Measurements from ENCODE around the gene LAMP1.
"Not testable (repeated sequence)": the region's sequence is repeated elsewhere in the genome, so short reads cannot be mapped to it uniquely, and the experiment has no call there.

Gene LAMP1

DNA sequence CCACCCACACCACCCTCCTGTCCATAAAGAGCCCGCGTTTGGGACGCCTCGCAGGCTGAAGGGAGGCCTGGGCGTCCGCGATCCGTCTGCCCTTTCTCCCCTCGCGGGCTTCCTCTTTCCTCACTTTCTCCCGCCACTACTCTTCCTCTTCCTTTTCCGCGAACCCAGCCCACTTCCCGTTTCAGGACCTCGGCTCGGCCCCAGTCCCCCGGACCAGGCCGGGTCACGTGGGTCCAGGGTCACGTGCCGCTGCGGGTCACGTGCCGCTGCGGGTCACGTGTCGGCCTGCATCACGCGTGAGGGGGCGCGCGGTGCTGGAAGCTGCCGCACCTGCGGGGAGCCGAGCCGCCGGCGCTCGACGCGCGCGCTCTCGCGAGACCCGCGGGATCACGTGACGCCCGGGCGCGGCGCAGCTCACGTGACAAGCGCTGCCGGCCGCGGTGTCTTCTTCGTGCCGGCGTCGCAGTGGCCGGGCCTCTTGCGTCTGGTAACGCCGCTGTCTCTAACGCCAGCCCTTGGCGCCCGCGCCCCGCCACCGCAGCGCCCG is at the start of gene LAMP1:
Gene LAMP1, plus strand, starts transcription at position 417 of the 547 bp plus-strand sequence. CDS start 196 bp downstream, outside the sequence.
- no peaks in the 10 kb centered on the region for H3K27me3 ChIP-seq (ENCODE audit: insufficient read depth, low read length)
- peaks cover 50% of the 10 kb centered on the region for H3K79me2 ChIP-seq (ENCODE audit: control insufficient read depth, insufficient read depth, low read length, unreplicated experiment)
- peak within 1 kb of the TSS; percentile 64 for H2AFZ ChIP-seq (ENCODE audit: low read length, unreplicated experiment)
- peak within 1 kb of the TSS; percentile 75 for H3K27ac ChIP-seq (ENCODE audit: low read depth, low read length)
- H3K4me1 ChIP-seq (ENCODE audit: control insufficient read depth, insufficient read depth, low read length, unreplicated experiment) = no peaks in the 10 kb centered on the region
- H3K4me3 ChIP-seq (ENCODE audit: low read depth, low read length) = peak within 1 kb of the TSS; percentile 90
- H3K36me3 ChIP-seq (ENCODE audit: insufficient read depth, low read length) = no peaks in the 10 kb centered on the region

- Histone ChIP-seq H3K4me3 (ENCODE audit: low read depth, low read length) (no peak overlapping the region), H3K27me3 (ENCODE audit: insufficient read depth, low read length) (no peaks in the 10 kb centered on the region), H2AFZ (ENCODE audit: low read length, unreplicated experiment) (no peak overlapping the region), H3K27ac (ENCODE audit: low read depth, low read length) (no peak overlapping the region), H3K4me1 (ENCODE audit: control insufficient read depth, insufficient read depth, low read length, unreplicated experiment) (no peaks in the 10 kb centered on the region), H3K36me3 (ENCODE audit: insufficient read depth, low read length) (peaks cover 31% of the 10 kb centered on the region), H3K79me2 (ENCODE audit: control insufficient read depth, insufficient read depth, low read length, unreplicated experiment) (no peaks in the 10 kb centered on the region)
These were observed 44.4 kb upstream of the LAMP1 start for GRCh38 chr13:113252516-113253095.

GRCh38 chr13:113257908-113258307 is 39.1 kb upstream of the LAMP1 start:
- H3K4me1 ChIP-seq (ENCODE audit: control insufficient read depth, insufficient read depth, low read length, unreplicated experiment); H3K27me3 ChIP-seq (ENCODE audit: insufficient read depth, low read length); H3K79me2 ChIP-seq (ENCODE audit: control insufficient read depth, insufficient read depth, low read length, unreplicated experiment); H3K27ac ChIP-seq (ENCODE audit: low read depth, low read length); H3K4me3 ChIP-seq (ENCODE audit: low read depth, low read length); H2AFZ ChIP-seq (ENCODE audit: low read length, unreplicated experiment): not testable (repeated sequence)
- peaks cover 44% of the 10 kb centered on the region for H3K36me3 ChIP-seq (ENCODE audit: insufficient read depth, low read length)

- H2AFZ ChIP-seq (ENCODE audit: low read length, unreplicated experiment) = no peak overlapping the region
- H3K36me3 ChIP-seq (ENCODE audit: insufficient read depth, low read length) = peaks cover 44% of the 10 kb centered on the region
- H3K4me3 ChIP-seq (ENCODE audit: low read depth, low read length) = no peak overlapping the region
- H3K4me1 ChIP-seq (ENCODE audit: control insufficient read depth, insufficient read depth, low read length, unreplicated experiment) = no peaks in the 10 kb centered on the region
- no peaks in the 10 kb centered on the region for H3K79me2 ChIP-seq (ENCODE audit: control insufficient read depth, insufficient read depth, low read length, unreplicated experiment)
- H3K27me3 ChIP-seq (ENCODE audit: insufficient read depth, low read length) = no peaks in the 10 kb centered on the region
- H3K27ac ChIP-seq (ENCODE audit: low read depth, low read length) = no peak overlapping the region
These were observed 38.6 kb upstream of the LAMP1 start for GRCh38 chr13:113258321-113259054.

DNA sequence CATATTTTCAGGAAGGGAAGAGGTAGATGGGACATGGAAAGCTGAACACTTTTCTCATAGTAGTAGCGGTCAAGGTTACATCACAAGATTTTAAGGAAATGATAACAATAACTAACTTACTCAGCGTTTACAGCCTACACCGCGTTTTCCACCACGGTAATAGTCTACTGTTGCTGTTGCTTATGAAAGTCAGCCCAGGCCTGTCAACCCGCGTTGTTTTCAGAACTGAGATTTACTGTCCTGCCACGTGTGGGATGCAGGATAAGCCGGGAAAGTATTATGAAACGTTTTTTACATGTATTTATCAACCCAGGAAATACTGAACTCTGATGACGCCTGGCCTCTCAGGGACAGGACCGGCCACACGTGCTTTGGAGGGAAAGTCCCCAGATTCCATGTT is 36.0 kb upstream of the LAMP1 start:
- H3K4me1 ChIP-seq (ENCODE audit: control insufficient read depth, insufficient read depth, low read length, unreplicated experiment) = no peaks in the 10 kb centered on the region
- no peaks in the 10 kb centered on the region for H3K79me2 ChIP-seq (ENCODE audit: control insufficient read depth, insufficient read depth, low read length, unreplicated experiment)
- H3K4me3 ChIP-seq (ENCODE audit: low read depth, low read length) = no peak overlapping the region
- H3K36me3 ChIP-seq (ENCODE audit: insufficient read depth, low read length) = peaks cover 42% of the 10 kb centered on the region
- H2AFZ ChIP-seq (ENCODE audit: low read length, unreplicated experiment) = no peak overlapping the region
- H3K27me3 ChIP-seq (ENCODE audit: insufficient read depth, low read length) = no peaks in the 10 kb centered on the region
- H3K27ac ChIP-seq (ENCODE audit: low read depth, low read length) = no peak overlapping the region

- H3K27me3 ChIP-seq (ENCODE audit: insufficient read depth, low read length); H2AFZ ChIP-seq (ENCODE audit: low read length, unreplicated experiment); H3K79me2 ChIP-seq (ENCODE audit: control insufficient read depth, insufficient read depth, low read length, unreplicated experiment); H3K27ac ChIP-seq (ENCODE audit: low read depth, low read length); H3K4me3 ChIP-seq (ENCODE audit: low read depth, low read length); H3K4me1 ChIP-seq (ENCODE audit: control insufficient read depth, insufficient read depth, low read length, unreplicated experiment): not testable (repeated sequence)
- peaks cover 29% of the 10 kb centered on the region for H3K36me3 ChIP-seq (ENCODE audit: insufficient read depth, low read length)
These were observed 34.0 kb upstream of the LAMP1 start for GRCh38 chr13:113263016-113263415.

DNA sequence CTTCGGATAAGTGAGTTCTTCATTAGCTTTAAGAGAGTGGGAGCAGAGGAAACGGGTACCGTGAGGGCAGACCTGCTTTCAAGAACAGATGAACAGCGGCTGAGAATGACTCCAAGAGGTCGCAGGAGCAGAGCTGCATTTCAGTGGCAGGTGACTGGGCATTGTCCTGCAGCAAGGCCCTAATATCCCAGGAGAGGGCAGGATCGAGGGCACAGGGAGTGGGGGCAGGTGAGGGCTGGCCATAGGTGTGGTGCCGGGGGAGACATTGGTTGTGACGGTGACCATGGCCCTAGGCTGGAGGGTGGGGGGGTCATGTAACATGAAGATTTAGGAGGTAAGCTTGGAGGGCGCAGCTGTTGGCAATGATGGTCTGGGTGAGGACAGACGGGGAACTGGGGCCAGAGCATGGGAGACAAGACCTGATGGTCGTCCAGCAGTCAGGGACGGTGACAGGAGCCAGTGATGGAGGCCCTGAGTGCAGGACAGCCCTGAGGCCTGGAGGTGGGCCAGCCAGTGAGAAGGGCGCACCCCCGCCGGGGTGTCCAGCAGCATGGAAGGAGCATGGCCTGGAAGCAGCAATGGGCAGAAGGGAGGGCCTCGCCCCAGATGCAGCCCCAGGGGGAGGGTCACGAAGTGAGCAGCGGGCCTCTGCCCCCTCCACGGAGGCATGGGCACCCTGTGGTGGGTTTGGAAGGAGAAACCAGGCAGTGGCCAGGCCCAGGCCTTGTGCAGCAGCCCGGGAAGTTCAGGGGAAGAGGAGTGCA is 29.2 kb upstream of the LAMP1 start:
- Histone ChIP-seq H3K27me3 (ENCODE audit: insufficient read depth, low read length) (no peaks in the 10 kb centered on the region), H3K4me1 (ENCODE audit: control insufficient read depth, insufficient read depth, low read length, unreplicated experiment) (no peaks in the 10 kb centered on the region), H3K4me3 (ENCODE audit: low read depth, low read length) (no peak overlapping the region), H3K36me3 (ENCODE audit: insufficient read depth, low read length) (peaks cover 3% of the 10 kb centered on the region; the same call in 1 of the 2 replicates), H3K27ac (ENCODE audit: low read depth, low read length) (no peak overlapping the region), H3K79me2 (ENCODE audit: control insufficient read depth, insufficient read depth, low read length, unreplicated experiment) (no peaks in the 10 kb centered on the region), H2AFZ (ENCODE audit: low read length, unreplicated experiment) (no peak overlapping the region)

GRCh38 chr13:113272031-113272430 is 25.0 kb upstream of the LAMP1 start:
- Histone ChIP-seq H3K4me3 (ENCODE audit: low read depth, low read length) (no peak overlapping the region), H3K4me1 (ENCODE audit: control insufficient read depth, insufficient read depth, low read length, unreplicated experiment) (peaks cover 19% of the 10 kb centered on the region), H3K79me2 (ENCODE audit: control insufficient read depth, insufficient read depth, low read length, unreplicated experiment) (no peaks in the 10 kb centered on the region), H3K36me3 (ENCODE audit: insufficient read depth, low read length) (0 out of 2 replicates have a peak, but pooled peaks cover 3% of the 10 kb centered on the region), H2AFZ (ENCODE audit: low read length, unreplicated experiment) (no peak overlapping the region), H3K27me3 (ENCODE audit: insufficient read depth, low read length) (no peaks in the 10 kb centered on the region), H3K27ac (ENCODE audit: low read depth, low read length) (no peak overlapping the region)

DNA sequence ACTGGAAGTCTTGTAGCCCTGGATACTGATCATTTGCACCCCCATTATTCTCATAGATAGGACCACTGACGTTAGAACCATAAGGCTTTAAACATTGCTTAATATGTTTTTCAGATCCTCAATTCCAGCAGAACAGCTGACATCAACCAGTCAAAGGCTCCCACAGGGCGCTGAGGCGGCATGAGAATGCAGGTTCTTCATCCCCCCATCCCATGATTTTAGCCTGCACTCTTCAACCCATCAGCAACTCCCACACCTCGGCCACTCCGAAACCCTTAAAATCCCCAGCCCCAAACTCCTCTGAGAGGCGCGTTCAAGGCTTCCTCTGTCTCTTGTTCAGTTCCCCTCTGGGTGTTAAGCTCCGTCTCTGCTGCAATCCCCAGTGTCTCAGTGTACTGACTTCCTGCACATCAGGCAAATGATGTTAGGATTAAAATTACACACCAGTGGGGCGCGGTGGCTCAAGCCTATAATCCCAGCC is 24.3 kb upstream of the LAMP1 start:
- no peaks in the 10 kb centered on the region for H3K79me2 ChIP-seq (ENCODE audit: control insufficient read depth, insufficient read depth, low read length, unreplicated experiment)
- H2AFZ ChIP-seq (ENCODE audit: low read length, unreplicated experiment) = no peak overlapping the region

DNA sequence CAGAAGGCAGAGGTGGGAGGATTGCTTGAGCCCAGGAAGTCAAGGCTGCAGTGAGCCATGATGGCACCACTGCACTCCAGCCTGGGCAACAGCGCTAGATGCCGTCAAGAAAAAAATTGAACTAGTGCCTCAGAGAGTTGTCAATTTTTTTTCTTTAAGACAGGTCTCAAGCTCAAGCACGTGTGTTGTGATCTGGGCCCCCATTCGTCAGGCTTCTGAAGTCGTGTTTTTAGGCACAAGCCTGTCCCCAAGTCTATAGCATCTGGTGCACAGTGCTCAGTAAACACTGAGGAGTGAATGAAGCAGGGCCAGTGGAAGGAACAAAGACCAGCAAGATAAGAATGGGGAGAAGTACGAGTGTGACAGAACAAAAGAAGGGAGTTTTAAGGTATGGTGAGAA is 23.7 kb upstream of the LAMP1 start:
- Histone ChIP-seq H2AFZ (ENCODE audit: low read length, unreplicated experiment) (no peak overlapping the region), H3K27ac (ENCODE audit: low read depth, low read length) (no peak overlapping the region), H3K4me3 (ENCODE audit: low read depth, low read length) (no peak overlapping the region), H3K4me1 (ENCODE audit: control insufficient read depth, insufficient read depth, low read length, unreplicated experiment) (peaks cover 19% of the 10 kb centered on the region), H3K27me3 (ENCODE audit: insufficient read depth, low read length) (no peaks in the 10 kb centered on the region), H3K79me2 (ENCODE audit: control insufficient read depth, insufficient read depth, low read length, unreplicated experiment) (no peaks in the 10 kb centered on the region), H3K36me3 (ENCODE audit: insufficient read depth, low read length) (0 out of 2 replicates have a peak, but pooled peaks cover 3% of the 10 kb centered on the region)

More for the DNA sequence above, 24.3 kb upstream of the LAMP1 start:
- Histone ChIP-seq H3K27me3 (ENCODE audit: insufficient read depth, low read length) (no peaks in the 10 kb centered on the region), H3K36me3 (ENCODE audit: insufficient read depth, low read length) (0 out of 2 replicates have a peak, but pooled peaks cover 3% of the 10 kb centered on the region), H3K27ac (ENCODE audit: low read depth, low read length) (no peak overlapping the region), H3K4me1 (ENCODE audit: control insufficient read depth, insufficient read depth, low read length, unreplicated experiment) (peaks cover 19% of the 10 kb centered on the region), H3K4me3 (ENCODE audit: low read depth, low read length) (no peak overlapping the region)

All from ACC112 (cell line).